WTC11 (cell line): Measurements from ENCODE around the gene SHROOM3. TPM values are rescaled to one million over a fixed set of nuclear protein-coding genes. Genes with fewer than 3 reads are reported as not detected.

Experiments used
- ATAC-seq: fragments of 200-7000 bp; cut with Tn5 transposase; 2 replicates; pipeline ENCODE4 v1.10.0; 2021; ENCODE audit warnings: mild to moderate bottlenecking, moderate library complexity
- CTCF ChIA-PET: fragments of 300-600 bp; sonication (Branson Sonifier 250); formaldehyde crosslinking; loops from one replicate; lab custom pipeline; 2021; ENCODE audit warnings: antibody characterized with exemption; lab: Charles Lee
- POLR2A ChIA-PET: fragments of 350-600 bp; sonication (Branson Sonifier 250); formaldehyde crosslinking; loops from one replicate; lab custom pipeline; 2021; ENCODE audit warnings: antibody characterized with exemption; lab: Charles Lee
- DNase-seq: peaks from one replicate; pipeline ENCODE4 v3.0.0; 2021; ENCODE audit warnings: low spot score
- H3K27ac Mint-ChIP-seq: 2 replicates; pipeline ENCODE4 v1.8.0; 2021; ENCODE audit warnings: mixed read lengths
- H3K27me3 Mint-ChIP-seq: 2 replicates; pipeline ENCODE4 v1.8.0; 2021; ENCODE audit warnings: low read depth, mild to moderate bottlenecking, moderate library complexity, mixed read lengths
- H3K36me3 Mint-ChIP-seq: 2 replicates; pipeline ENCODE4 v1.8.0; 2021; ENCODE audit warnings: mixed read lengths
- H3K4me1 Mint-ChIP-seq: 2 replicates; pipeline ENCODE4 v1.8.0; 2022; ENCODE audit warnings: mixed read lengths
- H3K4me3 Mint-ChIP-seq: 2 replicates; pipeline ENCODE4 v1.8.0; 2021; ENCODE audit warnings: mild to moderate bottlenecking, moderate library complexity, mixed read lengths
- H3K9me3 Mint-ChIP-seq: 2 replicates; pipeline ENCODE4 v1.8.0; 2021; ENCODE audit warnings: mixed read lengths
- CBFB ChIP-seq: sonication (generic); formaldehyde crosslinking; IDR thresholded peaks from 2 replicates; pipeline ENCODE4 v1.8.1; 2022; ENCODE audit warnings: mild to moderate bottlenecking, low read depth, missing genetic modification reagents
- HMGA2 ChIP-seq: fragments of 250-450 bp; sonication (Bioruptor Pico); IDR thresholded peaks from 2 replicates; pipeline ENCODE4 v1.4.0; 2021; ENCODE audit warnings: mild to moderate bottlenecking, moderate library complexity
- JUN ChIP-seq: sonication (generic); formaldehyde crosslinking; IDR thresholded peaks from 2 replicates; pipeline ENCODE4 v1.8.0; 2023; ENCODE audit warnings: mild to moderate bottlenecking, missing genetic modification reagents
- KAT7 ChIP-seq: sonication (generic); formaldehyde crosslinking; IDR thresholded peaks from 2 replicates; pipeline ENCODE4 v1.8.1; 2023; ENCODE audit warnings: missing genetic modification reagents, mild to moderate bottlenecking, borderline replicate concordance
- NR1H2 ChIP-seq: sonication (generic); formaldehyde crosslinking; IDR thresholded peaks from 2 replicates; pipeline ENCODE4 v1.9.0; 2021; ENCODE audit warnings: mild to moderate bottlenecking, moderate library complexity, missing genetic modification reagents
- RELA ChIP-seq: sonication (generic); formaldehyde crosslinking; IDR thresholded peaks from 2 replicates; pipeline ENCODE4 v1.8.1; 2022; ENCODE audit warnings: missing genetic modification reagents, mild to moderate bottlenecking, borderline replicate concordance
- SMAD3 ChIP-seq: sonication (generic); formaldehyde crosslinking; IDR thresholded peaks from 2 replicates; pipeline ENCODE4 v1.8.0; 2022; ENCODE audit warnings: missing genetic modification reagents, mild to moderate bottlenecking, borderline replicate concordance
- SP1 ChIP-seq: sonication (generic); formaldehyde crosslinking; conservative IDR thresholded peaks from 2 replicates; pipeline ENCODE4 v1.8.1; 2022; ENCODE audit warnings: missing genetic modification reagents
- ZNF138 ChIP-seq: sonication (generic); formaldehyde crosslinking; conservative IDR thresholded peaks from 2 replicates; pipeline ENCODE4 v1.8.1; 2022; ENCODE audit warnings: mild to moderate bottlenecking, moderate library complexity, missing genetic modification reagents
- ZNF219 ChIP-seq: sonication (generic); formaldehyde crosslinking; IDR thresholded peaks from 2 replicates; pipeline ENCODE4 v1.8.0; 2023; ENCODE audit warnings: missing genetic modification reagents, mild to moderate bottlenecking, borderline replicate concordance
- ZNF232 ChIP-seq: sonication (generic); formaldehyde crosslinking; IDR thresholded peaks from 2 replicates; pipeline ENCODE4 v1.8.0; 2022; ENCODE audit warnings: mild to moderate bottlenecking, missing genetic modification reagents
- total RNA-seq: library from RNA; stranded (reverse); gene quantifications from 3 replicates; pipeline ENCODE4 v1.2.3, GENCODE V29; 2021
- TF ChIP-seq, protein P1 (sequence below): fragments of 200-600 bp; IDR thresholded peaks from 2 replicates; pipeline ENCODE4 v1.8.0; 2022; ENCODE audit warnings: antibody characterized with exemption
- TF ChIP-seq, protein P2 (sequence below): sonication (generic); formaldehyde crosslinking; IDR thresholded peaks from 2 replicates; pipeline ENCODE4 v1.8.0; 2022; ENCODE audit warnings: mild to moderate bottlenecking, missing genetic modification reagents
- TF ChIP-seq, protein P3 (sequence below): sonication (generic); formaldehyde crosslinking; IDR thresholded peaks from 2 replicates; pipeline ENCODE4 v1.8.1; 2023; ENCODE audit warnings: mild to moderate bottlenecking, missing genetic modification reagents, moderate library complexity
- TF ChIP-seq, protein P4 (sequence below): sonication (generic); formaldehyde crosslinking; IDR thresholded peaks from 2 replicates; pipeline ENCODE4 v1.8.0; 2023; ENCODE audit warnings: missing genetic modification reagents
- TF ChIP-seq, protein P5 (sequence below): sonication (generic); formaldehyde crosslinking; IDR thresholded peaks from 2 replicates; pipeline ENCODE4 v1.8.1; 2022; ENCODE audit warnings: low read depth, missing genetic modification reagents, borderline replicate concordance

SHROOM3 gene
- total RNA-seq, 1 experiment from 2014 or later, result 71.9 TPM

DNA sequence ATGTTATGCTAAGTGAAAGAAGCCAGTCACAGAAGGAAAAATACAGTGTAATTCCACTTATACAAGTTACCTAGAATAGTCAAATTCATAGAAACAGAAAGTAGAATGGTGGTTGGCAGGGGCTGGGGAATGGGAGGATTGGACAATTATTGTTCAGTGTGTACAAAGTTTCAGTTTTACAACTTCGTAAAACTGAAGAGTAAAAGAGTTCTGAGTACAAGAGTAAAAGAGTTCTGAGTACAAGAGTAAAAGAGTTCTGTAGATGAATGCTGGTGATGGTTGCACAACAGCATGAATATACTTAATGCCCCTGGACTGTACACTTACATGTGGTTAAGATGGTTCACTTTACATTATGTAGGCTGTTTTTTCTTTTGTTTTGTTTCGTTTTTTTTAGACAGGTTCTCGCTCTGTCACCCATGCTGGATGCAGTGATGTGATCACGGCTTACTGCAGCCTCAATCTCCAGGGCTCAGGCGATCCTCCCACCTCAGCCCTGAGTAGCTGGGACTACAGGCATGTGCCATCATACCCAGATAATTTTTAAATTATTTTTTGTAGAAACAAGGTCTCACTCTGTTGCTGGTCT, 232.0 kb downstream of the SHROOM3 start:
- Mint-ChIP-seq H3K4me1 (no peaks in the 10 kb centered on the region), H3K27ac (no peak overlapping the region), H3K4me3 (no peak overlapping the region), H3K9me3 (no peaks in the 10 kb centered on the region), H3K27me3 (no peaks in the 10 kb centered on the region), H3K36me3 (no peaks in the 10 kb centered on the region)
- CTCF ChIA-PET, result no interaction called here
- no peak for DNase-seq
- no peak for TF ChIP-seq KAT7 (CRISPR knock-in tag)
- no peak for TF ChIP-seq ZNF138 (CRISPR knock-in tag)
- POLR2A ChIA-PET, result no interaction called here
- no peak for ATAC-seq

DNA sequence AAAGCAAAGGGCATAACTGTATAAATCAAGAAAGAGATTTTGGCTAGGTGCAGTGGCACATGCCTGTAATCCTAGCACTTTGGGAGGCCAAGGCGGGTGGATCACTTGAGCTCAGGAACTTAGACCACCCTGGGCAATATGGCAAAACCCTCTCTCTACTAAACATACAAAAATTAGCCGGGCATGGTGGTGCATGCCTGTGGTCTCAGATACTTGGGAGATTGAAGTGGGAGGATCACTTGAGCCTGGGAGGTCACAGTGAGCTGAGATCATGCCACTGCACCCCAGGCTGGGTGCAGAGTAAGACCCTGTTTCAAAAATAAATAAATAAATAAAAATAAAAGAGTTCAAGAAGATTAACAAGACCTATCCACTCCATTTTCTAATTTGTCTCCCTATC, 235.6 kb downstream of the SHROOM3 start:
- TF ChIP-seq HMGA2 (CRISPR knock-in tag) (no peak), ZNF219 (CRISPR knock-in tag) (no peak), CBFB (CRISPR knock-in tag) (no peak), SP1 (CRISPR knock-in tag) (no peak), RELA (CRISPR knock-in tag) (no peak)
- TF ChIP-seq, protein P1, sequence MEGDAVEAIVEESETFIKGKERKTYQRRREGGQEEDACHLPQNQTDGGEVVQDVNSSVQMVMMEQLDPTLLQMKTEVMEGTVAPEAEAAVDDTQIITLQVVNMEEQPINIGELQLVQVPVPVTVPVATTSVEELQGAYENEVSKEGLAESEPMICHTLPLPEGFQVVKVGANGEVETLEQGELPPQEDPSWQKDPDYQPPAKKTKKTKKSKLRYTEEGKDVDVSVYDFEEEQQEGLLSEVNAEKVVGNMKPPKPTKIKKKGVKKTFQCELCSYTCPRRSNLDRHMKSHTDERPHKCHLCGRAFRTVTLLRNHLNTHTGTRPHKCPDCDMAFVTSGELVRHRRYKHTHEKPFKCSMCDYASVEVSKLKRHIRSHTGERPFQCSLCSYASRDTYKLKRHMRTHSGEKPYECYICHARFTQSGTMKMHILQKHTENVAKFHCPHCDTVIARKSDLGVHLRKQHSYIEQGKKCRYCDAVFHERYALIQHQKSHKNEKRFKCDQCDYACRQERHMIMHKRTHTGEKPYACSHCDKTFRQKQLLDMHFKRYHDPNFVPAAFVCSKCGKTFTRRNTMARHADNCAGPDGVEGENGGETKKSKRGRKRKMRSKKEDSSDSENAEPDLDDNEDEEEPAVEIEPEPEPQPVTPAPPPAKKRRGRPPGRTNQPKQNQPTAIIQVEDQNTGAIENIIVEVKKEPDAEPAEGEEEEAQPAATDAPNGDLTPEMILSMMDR, result no peak
- TF ChIP-seq, all 79 proteins: peak for 0
- ChIA-PET CTCF (no interaction called here), POLR2A (no interaction called here)
- H3K27ac Mint-ChIP-seq, result no peak overlapping the region
- no peaks in the 10 kb centered on the region for H3K27me3 Mint-ChIP-seq
- ATAC-seq, result no peak
- DNase-seq, result no peak
- no peaks in the 10 kb centered on the region for H3K36me3 Mint-ChIP-seq
- H3K4me3 Mint-ChIP-seq, result no peak overlapping the region
- no peaks in the 10 kb centered on the region for H3K4me1 Mint-ChIP-seq
- H3K9me3 Mint-ChIP-seq, result no peaks in the 10 kb centered on the region

DNA sequence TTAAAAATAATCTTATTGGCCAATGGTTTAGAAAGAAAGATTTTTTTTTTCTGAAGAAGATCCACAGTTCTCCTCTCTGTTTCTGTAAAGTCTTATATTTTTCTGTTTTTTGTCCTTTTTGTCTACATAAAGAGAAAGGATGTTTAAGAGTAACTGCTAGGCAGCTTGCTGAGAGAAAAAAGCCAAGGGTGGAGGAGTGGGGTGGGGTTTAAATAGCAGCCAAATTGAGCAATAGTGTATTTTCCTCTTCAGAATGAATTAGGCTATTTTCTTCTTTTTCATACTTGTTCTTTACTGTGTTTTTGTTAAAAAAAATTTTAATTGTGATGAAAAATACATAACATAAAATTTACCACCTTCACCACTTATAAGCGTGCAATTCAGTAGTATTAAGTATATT, 238.3 kb downstream of the SHROOM3 start:
- Mint-ChIP-seq H3K4me3 (no peak overlapping the region), H3K9me3 (no peaks in the 10 kb centered on the region), H3K27ac (no peak overlapping the region), H3K27me3 (no peaks in the 10 kb centered on the region), H3K36me3 (no peaks in the 10 kb centered on the region), H3K4me1 (peaks cover 9% of the 10 kb centered on the region; the same call in 1 of the 2 replicates)
- TF ChIP-seq, protein P2, sequence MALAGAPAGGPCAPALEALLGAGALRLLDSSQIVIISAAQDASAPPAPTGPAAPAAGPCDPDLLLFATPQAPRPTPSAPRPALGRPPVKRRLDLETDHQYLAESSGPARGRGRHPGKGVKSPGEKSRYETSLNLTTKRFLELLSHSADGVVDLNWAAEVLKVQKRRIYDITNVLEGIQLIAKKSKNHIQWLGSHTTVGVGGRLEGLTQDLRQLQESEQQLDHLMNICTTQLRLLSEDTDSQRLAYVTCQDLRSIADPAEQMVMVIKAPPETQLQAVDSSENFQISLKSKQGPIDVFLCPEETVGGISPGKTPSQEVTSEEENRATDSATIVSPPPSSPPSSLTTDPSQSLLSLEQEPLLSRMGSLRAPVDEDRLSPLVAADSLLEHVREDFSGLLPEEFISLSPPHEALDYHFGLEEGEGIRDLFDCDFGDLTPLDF, result no peak
- TF ChIP-seq JUN (CRISPR knock-in tag), result no peak
- TF ChIP-seq, protein P3, sequence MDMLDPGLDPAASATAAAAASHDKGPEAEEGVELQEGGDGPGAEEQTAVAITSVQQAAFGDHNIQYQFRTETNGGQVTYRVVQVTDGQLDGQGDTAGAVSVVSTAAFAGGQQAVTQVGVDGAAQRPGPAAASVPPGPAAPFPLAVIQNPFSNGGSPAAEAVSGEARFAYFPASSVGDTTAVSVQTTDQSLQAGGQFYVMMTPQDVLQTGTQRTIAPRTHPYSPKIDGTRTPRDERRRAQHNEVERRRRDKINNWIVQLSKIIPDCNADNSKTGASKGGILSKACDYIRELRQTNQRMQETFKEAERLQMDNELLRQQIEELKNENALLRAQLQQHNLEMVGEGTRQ, result no peak
- DNase-seq (no peak), ATAC-seq (no peak)
- POLR2A ChIA-PET, result no interaction called here
- CTCF ChIA-PET, result interaction anchor here (1.6 kb wide), 1 partner anchor 10 kb away, joined by 4 read pairs; no protein-coding TSS in a partner anchor

DNA sequence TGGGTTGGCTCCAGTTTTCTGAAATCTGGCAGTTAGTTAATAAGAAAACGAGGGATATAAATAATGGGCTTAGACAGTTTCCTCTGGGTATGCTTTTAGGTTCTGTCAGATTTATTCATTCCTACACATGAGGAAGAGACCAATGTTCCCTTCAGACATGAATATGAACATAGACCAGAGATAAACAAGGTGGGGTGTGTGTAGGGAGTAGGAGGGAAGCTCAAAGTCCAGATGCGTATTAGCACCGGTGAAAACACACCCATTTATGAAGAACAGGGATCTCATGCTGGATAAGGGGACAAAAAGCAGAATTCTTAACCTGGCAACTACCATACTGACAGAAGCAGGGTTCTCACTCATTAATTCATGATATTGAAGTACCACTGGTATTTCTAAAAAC, 240.0 kb downstream of the SHROOM3 start:
- no peak for ATAC-seq

More for the DNA sequence above, 240.0 kb downstream of the SHROOM3 start:
- no peak overlapping the region for H3K27ac Mint-ChIP-seq
- no peak for DNase-seq
- H3K4me3 Mint-ChIP-seq, result no peak overlapping the region
- H3K27me3 Mint-ChIP-seq, result no peaks in the 10 kb centered on the region
- no peaks in the 10 kb centered on the region for H3K9me3 Mint-ChIP-seq
- H3K36me3 Mint-ChIP-seq, result no peaks in the 10 kb centered on the region
- POLR2A ChIA-PET, result interaction anchor here (0.6 kb wide), 1 partner anchor 126 kb away, joined by 5 read pairs; no protein-coding TSS in a partner anchor
- H3K4me1 Mint-ChIP-seq, result peaks cover 9% of the 10 kb centered on the region; the same call in 1 of the 2 replicates
- CTCF ChIA-PET, result interaction anchor here (0.7 kb wide), 1 partner anchor 76 kb away, joined by 3 read pairs; no protein-coding TSS in a partner anchor
- TF ChIP-seq, protein P4, sequence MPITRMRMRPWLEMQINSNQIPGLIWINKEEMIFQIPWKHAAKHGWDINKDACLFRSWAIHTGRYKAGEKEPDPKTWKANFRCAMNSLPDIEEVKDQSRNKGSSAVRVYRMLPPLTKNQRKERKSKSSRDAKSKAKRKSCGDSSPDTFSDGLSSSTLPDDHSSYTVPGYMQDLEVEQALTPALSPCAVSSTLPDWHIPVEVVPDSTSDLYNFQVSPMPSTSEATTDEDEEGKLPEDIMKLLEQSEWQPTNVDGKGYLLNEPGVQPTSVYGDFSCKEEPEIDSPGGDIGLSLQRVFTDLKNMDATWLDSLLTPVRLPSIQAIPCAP, result no peak
- no peak for TF ChIP-seq SMAD3 (CRISPR knock-in tag)
- no peak for TF ChIP-seq NR1H2 (CRISPR knock-in tag)
- no peak for TF ChIP-seq KAT7 (CRISPR knock-in tag)
- TF ChIP-seq ZNF232, result no peak
- TF ChIP-seq, protein P5, sequence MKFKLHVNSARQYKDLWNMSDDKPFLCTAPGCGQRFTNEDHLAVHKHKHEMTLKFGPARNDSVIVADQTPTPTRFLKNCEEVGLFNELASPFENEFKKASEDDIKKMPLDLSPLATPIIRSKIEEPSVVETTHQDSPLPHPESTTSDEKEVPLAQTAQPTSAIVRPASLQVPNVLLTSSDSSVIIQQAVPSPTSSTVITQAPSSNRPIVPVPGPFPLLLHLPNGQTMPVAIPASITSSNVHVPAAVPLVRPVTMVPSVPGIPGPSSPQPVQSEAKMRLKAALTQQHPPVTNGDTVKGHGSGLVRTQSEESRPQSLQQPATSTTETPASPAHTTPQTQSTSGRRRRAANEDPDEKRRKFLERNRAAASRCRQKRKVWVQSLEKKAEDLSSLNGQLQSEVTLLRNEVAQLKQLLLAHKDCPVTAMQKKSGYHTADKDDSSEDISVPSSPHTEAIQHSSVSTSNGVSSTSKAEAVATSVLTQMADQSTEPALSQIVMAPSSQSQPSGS, result no peak
- no peak for TF ChIP-seq SP1 (CRISPR knock-in tag)
